GM18517 (cell line): ENCODE results near the gene PPT1.

Experiments
- ATAC-seq: cut with Tn5 transposase; IDR thresholded peaks from one replicate; pipeline ENCODE4 v1.9.1; 2021; ENCODE audit warnings: mild to moderate bottlenecking, moderate library complexity; ENCODE audit not compliant: unreplicated experiment

Gene PPT1

DNA sequence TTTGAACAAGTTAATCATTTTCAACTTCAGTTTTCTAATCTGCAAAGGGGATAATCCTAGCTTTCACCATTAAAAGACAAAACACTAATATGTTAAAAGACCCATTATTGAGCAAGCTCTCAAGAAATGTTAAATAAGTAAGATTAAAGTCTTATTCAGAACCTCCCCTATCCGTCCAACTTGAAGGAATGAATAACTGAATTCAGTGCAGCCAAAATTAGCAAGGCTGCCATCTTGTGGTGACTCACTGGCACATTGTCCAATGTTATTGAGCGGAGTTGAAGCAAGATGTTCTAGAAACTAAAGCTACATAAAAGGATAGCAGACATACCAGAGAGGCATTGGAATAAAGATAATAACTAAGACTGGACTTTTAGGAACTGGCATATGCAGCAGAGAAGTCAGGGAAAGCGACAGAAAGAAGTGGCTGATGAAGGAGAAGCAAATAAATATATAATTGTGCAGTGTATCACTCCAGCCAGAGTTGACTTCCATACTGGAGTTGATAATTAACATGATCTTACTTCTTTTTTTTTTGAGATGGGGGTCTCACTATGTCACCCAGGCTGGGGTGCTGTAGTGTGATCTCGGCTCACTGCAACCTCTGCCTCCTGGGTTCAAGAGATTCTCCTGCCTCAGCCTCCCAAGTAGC lies 64.7 kb downstream of the PPT1 start:
- ATAC-seq = no peak

DNA sequence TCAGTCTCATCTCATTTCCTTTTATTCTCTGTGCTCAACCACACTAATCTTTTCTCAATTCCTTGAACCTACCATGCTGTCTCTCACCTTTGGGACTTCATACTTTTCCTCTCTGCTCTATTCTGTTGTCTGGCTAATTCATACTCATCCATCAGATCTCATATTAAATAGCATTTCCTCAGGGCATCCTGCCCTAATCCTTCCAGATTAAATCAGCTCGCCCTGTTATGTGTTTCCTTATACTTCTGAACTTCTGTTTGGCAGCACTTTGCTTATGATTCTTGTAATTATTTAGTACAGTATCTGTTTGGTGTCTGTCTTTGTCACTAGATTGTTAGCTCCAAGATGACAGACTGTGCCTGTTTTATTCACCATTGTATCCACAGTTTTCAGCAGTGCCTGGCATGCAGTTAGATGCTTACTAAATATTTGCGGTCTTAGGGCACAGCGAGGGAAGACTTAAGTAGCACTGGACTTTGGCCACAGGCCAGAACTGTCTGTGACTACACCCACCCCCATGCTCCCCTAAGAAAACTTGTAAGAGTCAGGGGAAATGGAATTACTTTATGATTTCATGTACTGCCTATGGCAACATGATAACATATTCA lies 66.4 kb downstream of the PPT1 start:
- ATAC-seq = no peak

GRCh38 chr1:40029608-40030007 lies 67.4 kb downstream of the PPT1 start:
- ATAC-seq = no peak

GRCh38 chr1:40027647-40028046 lies 69.4 kb downstream of the PPT1 start:
- no peak for ATAC-seq

DNA sequence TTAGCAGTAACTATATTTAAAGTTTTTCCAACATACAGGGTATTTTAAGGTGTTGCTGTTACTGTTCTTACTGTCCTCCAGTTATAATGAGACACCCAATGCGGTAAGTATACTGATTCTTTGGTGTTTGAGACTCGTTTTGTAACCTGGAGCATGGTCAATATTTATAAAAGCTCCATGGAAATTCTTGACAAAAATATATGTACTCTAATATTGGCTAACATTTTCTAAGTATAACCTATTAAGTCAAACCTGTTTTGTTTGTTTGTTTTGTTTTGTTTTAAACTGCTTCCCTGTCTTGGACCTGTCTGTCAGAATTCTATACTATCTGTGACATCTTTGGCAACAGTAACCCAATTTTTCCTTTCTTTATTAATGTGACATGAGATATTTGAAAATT lies 72.4 kb downstream of the PPT1 start:
- no peak for ATAC-seq

DNA sequence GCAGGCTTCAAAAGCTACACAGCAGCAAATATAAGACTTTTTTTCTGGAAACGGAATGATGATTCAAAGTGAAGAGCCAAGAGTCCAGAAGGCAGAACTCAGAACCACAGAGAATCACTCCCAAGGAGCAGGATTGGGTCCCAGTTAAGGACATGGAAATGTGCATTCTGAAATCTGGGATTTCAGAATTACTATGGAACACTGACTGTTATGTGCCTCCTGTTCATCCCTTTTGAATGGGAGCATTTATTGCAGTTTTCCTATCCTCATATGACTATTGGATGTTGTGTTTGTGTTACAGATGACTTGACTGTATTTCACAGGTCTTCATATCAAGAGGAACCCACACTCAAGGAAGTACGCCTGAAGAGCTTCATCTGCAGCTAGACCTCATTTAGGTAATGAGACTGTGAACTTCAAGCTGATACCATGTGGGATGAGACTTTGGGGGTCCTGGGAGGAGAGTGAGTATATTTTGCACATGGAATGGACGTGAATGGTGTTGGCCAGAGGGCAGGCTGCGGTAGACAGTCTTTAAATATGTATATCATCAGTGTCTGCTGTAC lies 73.6 kb downstream of the PPT1 start:
- ATAC-seq = no peak
